WERI-Rb-1 (cell line): Measurements from ENCODE around the gene HIVEP2.

Experiments
- DNase-seq: peaks from one replicate; pipeline ENCODE4 v3.0.0-alpha.2; 2020
- H3K27ac ChIP-seq: fragments of 250-450 bp; sonication (Bioruptor Pico); 2 replicates; pipeline ENCODE4 v1.5.1; 2020; ENCODE audit warnings: mild to moderate bottlenecking, moderate library complexity
- H3K27me3 ChIP-seq: fragments of 250-450 bp; sonication (Bioruptor Pico); 2 replicates; pipeline ENCODE4 v1.5.1; 2021; ENCODE audit warnings: mild to moderate bottlenecking, low read depth, moderate library complexity; ENCODE audit not compliant: insufficient read depth, severe bottlenecking
- H3K36me3 ChIP-seq: fragments of 250-450 bp; sonication (Bioruptor Pico); 2 replicates; pipeline ENCODE4 v1.5.1; 2020; ENCODE audit warnings: mild to moderate bottlenecking, moderate library complexity
- H3K4me3 ChIP-seq: 2 replicates; pipeline ENCODE4 v1.5.1; 2011; ENCODE audit warnings: low read depth, mild to moderate bottlenecking, control low read depth, low read length
- H3K9me3 ChIP-seq: fragments of 250-450 bp; sonication (Bioruptor Pico); 2 replicates; pipeline ENCODE4 v1.5.1; 2021; ENCODE audit warnings: mild to moderate bottlenecking, moderate library complexity; ENCODE audit not compliant: severe bottlenecking
- TF ChIP-seq, protein P1 (sequence below): IDR thresholded peaks from 2 replicates; pipeline ENCODE4 v1.5.1; 2011; ENCODE audit warnings: low read depth, mild to moderate bottlenecking, control low read depth, inconsistent platforms, low read length

The HIVEP2 gene

DNA sequence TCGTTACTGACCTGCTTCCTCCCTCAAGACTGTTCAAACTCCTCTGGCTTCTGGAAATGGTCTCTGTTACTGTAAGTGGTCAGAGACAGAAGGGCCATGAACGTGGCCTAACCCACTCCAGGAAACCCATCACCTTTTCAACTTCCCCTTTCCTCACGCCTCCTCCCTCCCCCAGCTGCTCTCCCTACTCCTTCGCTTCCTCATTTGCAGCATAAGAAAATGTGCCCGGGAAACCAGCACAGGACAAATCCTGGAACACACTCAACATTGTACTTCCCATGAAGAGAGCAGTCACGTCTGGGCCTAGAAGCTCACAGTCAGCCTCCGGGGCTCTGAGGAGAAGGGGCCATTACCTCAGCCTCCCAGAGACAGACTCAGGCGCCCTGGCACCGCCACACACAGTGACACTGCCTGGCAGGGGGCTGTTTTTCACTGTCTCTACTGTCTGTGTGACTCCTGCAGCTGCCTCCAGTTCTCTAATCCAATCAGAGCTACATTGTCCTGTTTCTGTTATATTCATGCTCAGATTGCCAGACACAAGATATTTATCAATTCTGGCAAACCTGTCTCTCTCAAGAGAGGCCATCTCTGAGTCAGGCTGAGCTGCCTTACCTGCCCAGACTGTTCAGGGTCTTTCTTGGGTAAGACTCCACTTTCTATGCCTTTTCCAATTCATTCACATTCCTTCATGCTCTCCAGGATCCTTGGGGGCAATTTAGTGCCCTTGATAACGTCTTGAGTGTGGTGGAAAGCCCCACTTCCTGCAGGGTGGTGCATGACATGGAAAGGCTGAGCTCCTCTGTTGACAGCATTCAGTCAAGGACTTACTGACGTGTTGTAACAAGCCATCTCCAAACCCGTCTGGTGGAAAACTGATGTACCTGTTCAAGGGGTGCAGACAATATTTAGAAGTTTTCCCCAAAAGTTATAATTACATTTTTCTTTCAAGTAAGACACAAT, 242.2 kb downstream of the HIVEP2 start:
- TF ChIP-seq, protein P1, sequence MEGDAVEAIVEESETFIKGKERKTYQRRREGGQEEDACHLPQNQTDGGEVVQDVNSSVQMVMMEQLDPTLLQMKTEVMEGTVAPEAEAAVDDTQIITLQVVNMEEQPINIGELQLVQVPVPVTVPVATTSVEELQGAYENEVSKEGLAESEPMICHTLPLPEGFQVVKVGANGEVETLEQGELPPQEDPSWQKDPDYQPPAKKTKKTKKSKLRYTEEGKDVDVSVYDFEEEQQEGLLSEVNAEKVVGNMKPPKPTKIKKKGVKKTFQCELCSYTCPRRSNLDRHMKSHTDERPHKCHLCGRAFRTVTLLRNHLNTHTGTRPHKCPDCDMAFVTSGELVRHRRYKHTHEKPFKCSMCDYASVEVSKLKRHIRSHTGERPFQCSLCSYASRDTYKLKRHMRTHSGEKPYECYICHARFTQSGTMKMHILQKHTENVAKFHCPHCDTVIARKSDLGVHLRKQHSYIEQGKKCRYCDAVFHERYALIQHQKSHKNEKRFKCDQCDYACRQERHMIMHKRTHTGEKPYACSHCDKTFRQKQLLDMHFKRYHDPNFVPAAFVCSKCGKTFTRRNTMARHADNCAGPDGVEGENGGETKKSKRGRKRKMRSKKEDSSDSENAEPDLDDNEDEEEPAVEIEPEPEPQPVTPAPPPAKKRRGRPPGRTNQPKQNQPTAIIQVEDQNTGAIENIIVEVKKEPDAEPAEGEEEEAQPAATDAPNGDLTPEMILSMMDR: no peak
- no peak for DNase-seq
- no peak overlapping the region for H3K27ac ChIP-seq

More for the DNA sequence above, 242.2 kb downstream of the HIVEP2 start:
- no peak overlapping the region for H3K4me3 ChIP-seq
- H3K9me3 ChIP-seq: no peaks in the 10 kb centered on the region
- no peaks in the 10 kb centered on the region for H3K36me3 ChIP-seq
- H3K27me3 ChIP-seq: no peaks in the 10 kb centered on the region
